SK-N-SH (cell line): Measurements from ENCODE around the gene ANKRD11. TPM values are rescaled to one million over a fixed set of nuclear protein-coding genes. Genes with fewer than 3 reads are reported as not detected.

ENCODE experiments used
- CTCF ChIA-PET: fragments of 300-600, 350-600 bp; formaldehyde crosslinking; extraction: SDS; loops from one replicate; lab custom pipeline; 2021; lab: Yijun Ruan, JAX
- POLR2A ChIA-PET: fragments of 350-600 bp; sonication (Branson Sonifier 250); formaldehyde crosslinking; extraction: SDS; loops from one replicate; lab custom pipeline; 2020; ENCODE audit warnings: antibody characterized with exemption, inconsistent platforms; lab: Yijun Ruan, JAX
- DNase-seq: peaks from one replicate; pipeline ENCODE4 v3.0.0; 2012
- H2AFZ ChIP-seq: fragments of 200-600 bp; sonication (generic); 2 replicates; pipeline ENCODE4 v1.8.1; 2016; ENCODE audit warnings: antibody characterized with exemption, mild to moderate bottlenecking, low read depth
- H3F3A ChIP-seq: fragments of 200-600 bp; sonication (generic); replicated peaks from 2 replicates; pipeline ENCODE3; 2016; ENCODE audit warnings: antibody characterized with exemption, mild to moderate bottlenecking; ENCODE audit not compliant: insufficient read depth
- H3K27ac ChIP-seq, 2 experiments: fragments of 200-500 bp in 1 of 2; fragments of 200-600 bp in 1 of 2; sonication (Bioruptor generic) in 1 of 2; sonication (generic), shearing (Covaris generic) in 1 of 2; 2 replicates each; pipeline versions ENCODE4 v1.5.1 to v1.6.1; 2014 to 2016; ENCODE audit warnings: low read depth in 2 of 2, inconsistent platforms in 1 of 2, low read length in 1 of 2, mild to moderate bottlenecking in 1 of 2, mixed read lengths in 1 of 2
- H3K27me3 ChIP-seq: fragments of 200-600 bp; sonication (generic), shearing (Covaris generic); 2 replicates; pipeline ENCODE4 v1.6.1; 2016; ENCODE audit warnings: mixed run types; ENCODE audit not compliant: insufficient read depth
- H3K36me3 ChIP-seq, 2 experiments: fragments of 200-500 bp in 1 of 2; fragments of 200-600 bp in 1 of 2; sonication (Bioruptor generic) in 1 of 2; sonication (generic) in 1 of 2; replicated peaks in 1 of 2; 2 replicates each; pipeline versions ENCODE3 to v1.5.1; 2014 to 2016; ENCODE audit warnings: low read length in 1 of 2, mild to moderate bottlenecking in 1 of 2; ENCODE audit not compliant: insufficient read depth in 2 of 2, control insufficient read depth in 1 of 2
- H3K4me1 ChIP-seq, 2 experiments: fragments of 200-500 bp in 1 of 2; fragments of 200-600 bp in 1 of 2; sonication (Bioruptor generic) in 1 of 2; sonication (generic), shearing (Covaris generic) in 1 of 2; 2 replicates each; pipeline versions ENCODE4 v1.5.1 to v1.6.1; 2014 to 2016; ENCODE audit warnings: low read depth in 1 of 2, low read length in 1 of 2, mixed run types in 1 of 2; ENCODE audit not compliant: insufficient read depth in 2 of 2, control insufficient read depth in 1 of 2
- H3K4me2 ChIP-seq: fragments of 200-600 bp; sonication (generic), shearing (Covaris generic); 2 replicates; pipeline ENCODE4 v1.6.1; 2017; ENCODE audit warnings: mixed run types
- H3K4me3 ChIP-seq, 2 experiments: fragments of 200-500 bp in 1 of 2; fragments of 200-600 bp in 1 of 2; sonication (Bioruptor generic) in 1 of 2; sonication (generic), shearing (Covaris generic) in 1 of 2; 2 replicates each; pipeline versions ENCODE4 v1.5.1 to v1.8.1; 2014 to 2016; ENCODE audit warnings: low read depth in 2 of 2, inconsistent platforms in 1 of 2, low read length in 1 of 2, mild to moderate bottlenecking in 1 of 2, mixed read lengths in 1 of 2, moderate library complexity in 1 of 2
- H3K79me2 ChIP-seq: fragments of 200-600 bp; sonication (generic); 2 replicates; pipeline ENCODE4 v1.8.1; 2017; ENCODE audit warnings: mild to moderate bottlenecking; ENCODE audit not compliant: insufficient read depth
- H3K9ac ChIP-seq: fragments of 200-600 bp; sonication (generic); 2 replicates; pipeline ENCODE4 v1.6.1; 2017; ENCODE audit warnings: mixed run types
- H3K9me2 ChIP-seq: fragments of 200-600 bp; sonication (generic); 2 replicates; pipeline ENCODE4 v1.6.1; 2017; ENCODE audit warnings: mixed run types
- H3K9me3 ChIP-seq: fragments of 200-600 bp; sonication (generic); 2 replicates; pipeline ENCODE4 v1.6.1; 2017; ENCODE audit warnings: mixed run types, mild to moderate bottlenecking, moderate library complexity
- H4K20me1 ChIP-seq: fragments of 200-600 bp; sonication (generic); 2 replicates; pipeline ENCODE4 v1.6.1; 2017; ENCODE audit warnings: mild to moderate bottlenecking, mixed run types; ENCODE audit not compliant: insufficient read depth
- CTCF ChIP-seq: fragments of 200-600 bp; sonication (generic); IDR thresholded peaks from 2 replicates; pipeline ENCODE4 v1.6.1; 2017; ENCODE audit warnings: antibody characterized with exemption, mild to moderate bottlenecking, moderate library complexity
- ELF1 ChIP-seq: IDR thresholded peaks from 2 replicates; pipeline ENCODE4 v1.4.0; 2012
- FOSL2 ChIP-seq: IDR thresholded peaks from 2 replicates; pipeline ENCODE4 v1.4.0; 2012; ENCODE audit warnings: low read depth, mild to moderate bottlenecking, moderate library complexity, borderline replicate concordance
- FOXJ3 ChIP-seq: sonication (generic); formaldehyde crosslinking; IDR thresholded peaks from 2 replicates; pipeline ENCODE4 v1.5.1; 2020; ENCODE audit warnings: mild to moderate bottlenecking, missing genetic modification reagents
- GATA2 ChIP-seq: sonication (generic); formaldehyde crosslinking; IDR thresholded peaks from 2 replicates; pipeline ENCODE4 v1.5.0; 2020; ENCODE audit warnings: mild to moderate bottlenecking, missing genetic modification reagents
- PBX3 ChIP-seq: IDR thresholded peaks from 2 replicates; pipeline ENCODE4; 2012
- POLR2AphosphoS5 ChIP-seq: IDR thresholded peaks from 2 replicates; pipeline ENCODE4 v1.6.1; 2012; ENCODE audit warnings: low read depth, low read length
- RFX5 ChIP-seq: IDR thresholded peaks from 2 replicates; pipeline ENCODE4 v1.6.1; 2012; ENCODE audit warnings: mild to moderate bottlenecking, improper control_type of control experiment, low read length
- SIN3A ChIP-seq: IDR thresholded peaks from 2 replicates; pipeline ENCODE4 v1.6.1; 2012; ENCODE audit warnings: low read depth, mild to moderate bottlenecking, low read length, moderate library complexity, borderline replicate concordance
- SMC3 ChIP-seq: IDR thresholded peaks from 2 replicates; pipeline ENCODE4 v1.6.1; 2012; ENCODE audit warnings: low read depth, low read length, improper control_type of control experiment
- TEAD4 ChIP-seq: IDR thresholded peaks from 2 replicates; pipeline ENCODE4 v1.4.0; 2012; ENCODE audit warnings: mild to moderate bottlenecking, borderline replicate concordance; ENCODE audit not compliant: insufficient read depth
- WGBS: methylation state at CpG from one replicate; pipeline ENCODE4 v1.1.6; 2017; ENCODE audit warnings: low lambda C conversion rate; 5-methylcytosine and 5-hydroxymethylcytosine counted together
- polyA plus RNA-seq, 3 experiments: library from polyadenylated mRNA; depleted of rRNA; stranded (reverse); fragments of >200 nt; gene quantifications; 2 replicates each; pipeline ENCODE4 v1.2.3, GENCODE V29; 2012
- TF ChIP-seq, protein P1 (sequence below): fragments of 150-350 bp; IDR thresholded peaks from 2 replicates; pipeline ENCODE4 v1.6.1; 2016; ENCODE audit warnings: mild to moderate bottlenecking, low read depth, low read length
- TF ChIP-seq, protein P2 (sequence below): fragments of 150-350 bp; IDR thresholded peaks from 2 replicates; pipeline ENCODE4 v1.6.1; 2017; ENCODE audit warnings: antibody characterized with exemption, low read length, low read depth, borderline replicate concordance

Gene ANKRD11
- polyA plus RNA-seq, 1 of the 3 experiments (the other 2 are of a cell fraction) = 50.2 TPM

GRCh38 chr16:89398924-89399323 lies 91.4 kb downstream of the ANKRD11 start:
- Histone ChIP-seq H3K9me3 (no peaks in the 10 kb centered on the region), H3K27ac (no peak overlapping the region; a peak in 1 of 4 replicates), H3K4me3 (no peak overlapping the region), H3K9ac (no peak overlapping the region), H2AFZ (no peak overlapping the region), H4K20me1 (peaks cover 92% of the 10 kb centered on the region), H3K79me2 (peaks cover 89% of the 10 kb centered on the region), H3K4me1 (peaks cover 29 to 59% of the 10 kb centered on the region in 2 experiments; a peak in 3 of 4 replicates), H3K9me2 (no peaks in the 10 kb centered on the region), H3K36me3 (no peaks in the 10 kb centered on the region), H3K27me3 (no peaks in the 10 kb centered on the region), H3F3A (peaks cover 20% of the 10 kb centered on the region), H3K4me2 (no peak overlapping the region)
- DNase-seq = no peak
- WGBS = 84% methylated on average over 9 of the region's 9 CpGs
- TF ChIP-seq TEAD4 (no peak), SIN3A (no peak), PBX3 (no peak), CTCF (no peak), ELF1 (no peak), SMC3 (no peak), FOSL2 (no peak), FOXJ3 (CRISPR knock-in tag) (no peak), RFX5 (no peak), GATA2 (CRISPR knock-in tag) (no peak), POLR2AphosphoS5 (no peak)
- TF ChIP-seq, protein P1, sequence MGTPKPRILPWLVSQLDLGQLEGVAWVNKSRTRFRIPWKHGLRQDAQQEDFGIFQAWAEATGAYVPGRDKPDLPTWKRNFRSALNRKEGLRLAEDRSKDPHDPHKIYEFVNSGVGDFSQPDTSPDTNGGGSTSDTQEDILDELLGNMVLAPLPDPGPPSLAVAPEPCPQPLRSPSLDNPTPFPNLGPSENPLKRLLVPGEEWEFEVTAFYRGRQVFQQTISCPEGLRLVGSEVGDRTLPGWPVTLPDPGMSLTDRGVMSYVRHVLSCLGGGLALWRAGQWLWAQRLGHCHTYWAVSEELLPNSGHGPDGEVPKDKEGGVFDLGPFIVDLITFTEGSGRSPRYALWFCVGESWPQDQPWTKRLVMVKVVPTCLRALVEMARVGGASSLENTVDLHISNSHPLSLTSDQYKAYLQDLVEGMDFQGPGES = no peak
- TF ChIP-seq, protein P2, sequence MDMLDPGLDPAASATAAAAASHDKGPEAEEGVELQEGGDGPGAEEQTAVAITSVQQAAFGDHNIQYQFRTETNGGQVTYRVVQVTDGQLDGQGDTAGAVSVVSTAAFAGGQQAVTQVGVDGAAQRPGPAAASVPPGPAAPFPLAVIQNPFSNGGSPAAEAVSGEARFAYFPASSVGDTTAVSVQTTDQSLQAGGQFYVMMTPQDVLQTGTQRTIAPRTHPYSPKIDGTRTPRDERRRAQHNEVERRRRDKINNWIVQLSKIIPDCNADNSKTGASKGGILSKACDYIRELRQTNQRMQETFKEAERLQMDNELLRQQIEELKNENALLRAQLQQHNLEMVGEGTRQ = no peak
- POLR2A ChIA-PET = no interaction called here
- CTCF ChIA-PET = no interaction called here
